CD4-positive, alpha-beta T cell treated with Interleukin-12 subunit alpha and Interleukin-12 subunit beta, for 1 hour (primary cell): Measurements from ENCODE around the gene TAGLN.
"Not testable (repeated sequence)": the region's sequence is repeated elsewhere in the genome, so short reads cannot be mapped to it uniquely, and the experiment has no call there.

Source experiments
- DNase-seq: peaks from one replicate; pipeline ENCODE4 v3.0.0-alpha.2; 2020

TAGLN gene

DNA sequence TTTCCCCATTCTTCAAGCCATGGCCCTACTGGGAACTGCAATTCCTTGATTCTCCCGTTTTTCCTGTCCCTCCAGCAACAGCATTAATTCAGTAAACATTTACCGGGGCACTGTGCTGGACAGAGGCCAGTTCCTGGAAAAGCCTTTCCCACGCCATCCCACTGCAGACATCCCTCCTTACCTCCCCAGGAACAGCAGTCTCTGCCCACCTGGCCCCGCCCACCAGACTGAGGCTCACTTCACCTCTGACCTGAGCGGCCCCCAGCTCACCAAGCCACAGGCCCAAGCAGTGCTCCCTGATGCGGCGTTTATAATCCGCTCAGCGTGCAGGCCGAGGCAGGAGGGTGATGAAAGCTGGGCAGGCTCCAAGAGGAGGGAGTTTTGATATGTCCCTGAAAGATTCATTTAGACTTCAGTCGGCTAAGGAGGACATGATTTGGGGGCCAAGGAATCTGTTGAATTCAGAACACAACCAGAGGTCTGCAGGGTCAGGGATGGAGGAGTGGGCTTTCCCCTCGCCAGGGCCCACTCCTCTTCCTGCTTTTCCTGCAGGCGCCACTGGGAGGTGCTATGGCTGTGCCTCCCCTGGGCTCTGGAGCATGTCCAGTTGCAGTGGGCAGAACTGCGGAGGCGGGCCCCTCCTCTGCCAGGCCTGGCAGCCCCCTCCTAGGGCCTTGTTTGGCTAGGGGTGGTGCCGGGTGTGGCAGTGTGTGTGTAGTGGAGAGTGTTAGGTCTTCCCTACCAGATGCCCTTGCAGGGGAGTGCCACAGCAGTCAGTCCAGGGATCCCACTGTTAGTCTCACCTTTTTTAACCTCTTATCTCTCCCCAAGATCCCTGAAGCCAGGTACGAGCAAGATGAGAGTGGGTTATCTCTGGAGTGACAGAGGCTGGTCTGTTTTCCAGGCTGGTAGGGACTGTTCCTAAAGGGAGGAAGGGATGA lies 1.4 kb upstream of the TAGLN start:
- DNase-seq = no peak

GRCh38 chr11:117198613-117199012 lies 557 bp upstream of the TAGLN start:
- DNase-seq = no peak

- no peak for DNase-seq
These were observed 994 bp downstream of the TAGLN start for GRCh38 chr11:117199916-117200812.

GRCh38 chr11:117200813-117201657 lies 1.9 kb downstream of the TAGLN start:
- no peak for DNase-seq

DNA sequence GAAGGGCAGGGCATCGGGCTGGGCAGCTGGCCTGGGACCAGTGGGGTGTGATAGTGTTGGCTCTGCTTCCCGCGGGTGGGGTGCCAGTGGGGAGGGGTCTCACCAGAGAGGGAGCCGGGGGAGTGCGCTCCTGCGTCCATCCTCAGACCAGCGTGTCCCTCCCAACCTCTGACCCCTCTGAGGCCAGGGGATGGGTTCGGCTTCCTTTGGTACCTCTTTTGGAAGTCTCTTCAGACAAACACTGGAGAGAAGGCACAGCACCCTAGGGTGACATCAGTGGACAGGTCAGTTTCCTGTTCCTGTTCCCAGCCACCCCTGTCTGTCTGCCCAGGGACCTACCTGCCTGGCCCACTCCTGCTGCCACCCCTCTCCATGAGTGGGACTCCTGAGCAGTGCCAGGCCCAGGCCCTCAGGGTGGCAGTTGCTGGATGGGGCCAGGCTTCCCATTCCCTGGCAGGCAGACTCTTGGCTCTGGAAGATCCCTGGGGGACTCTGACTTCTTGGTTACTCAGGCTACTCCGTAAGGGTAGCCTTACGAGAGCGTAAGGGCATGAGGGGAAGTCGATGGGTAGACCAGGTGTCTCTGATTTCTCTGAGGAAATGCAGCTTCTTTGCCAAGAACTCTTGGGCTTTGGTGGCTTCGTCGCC lies 2.6 kb downstream of the TAGLN start:
- no peak for DNase-seq

GRCh38 chr11:117202386-117203068 lies 3.4 kb downstream of the TAGLN start:
- no peak for DNase-seq

DNA sequence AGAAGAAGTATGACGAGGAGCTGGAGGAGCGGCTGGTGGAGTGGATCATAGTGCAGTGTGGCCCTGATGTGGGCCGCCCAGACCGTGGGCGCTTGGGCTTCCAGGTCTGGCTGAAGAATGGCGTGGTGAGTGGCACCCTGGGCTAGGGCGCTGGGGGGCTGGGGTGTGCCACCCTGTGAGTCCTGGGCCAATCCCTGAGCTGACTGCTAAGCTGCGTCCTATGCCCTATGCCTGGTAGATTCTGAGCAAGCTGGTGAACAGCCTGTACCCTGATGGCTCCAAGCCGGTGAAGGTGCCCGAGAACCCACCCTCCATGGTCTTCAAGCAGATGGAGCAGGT lies 3.9 kb downstream of the TAGLN start:
- no peak for DNase-seq

GRCh38 chr11:117204283-117205080 lies 5.3 kb downstream of the TAGLN start:
- no peak for DNase-seq

- DNase-seq = no peak
These were observed 6.1 kb downstream of the TAGLN start for GRCh38 chr11:117205211-117205818.

DNA sequence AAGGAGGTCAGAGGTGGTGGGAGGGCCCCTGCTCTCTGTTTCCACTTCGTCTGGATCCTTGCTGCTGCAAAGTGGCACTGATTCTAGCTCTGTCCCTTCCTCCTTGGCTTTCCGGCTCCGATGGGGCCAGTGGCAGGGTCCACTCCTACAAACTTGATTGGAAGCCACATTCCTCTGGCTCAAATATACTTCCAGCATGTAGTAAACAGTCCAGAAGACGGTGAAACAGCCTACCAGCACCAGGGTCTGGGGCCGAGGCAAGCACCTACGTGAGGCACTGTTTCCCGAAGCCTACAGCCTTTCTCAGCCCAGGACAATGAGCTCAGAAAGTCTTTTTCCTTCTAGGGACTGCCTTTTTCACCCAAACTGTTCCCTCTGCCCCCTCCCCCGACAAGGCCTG lies 6.9 kb downstream of the TAGLN start:
- DNase-seq = not testable (repeated sequence)

- not testable (repeated sequence) for DNase-seq
These were observed 7.7 kb downstream of the TAGLN start for GRCh38 chr11:117206859-117207258.

DNA sequence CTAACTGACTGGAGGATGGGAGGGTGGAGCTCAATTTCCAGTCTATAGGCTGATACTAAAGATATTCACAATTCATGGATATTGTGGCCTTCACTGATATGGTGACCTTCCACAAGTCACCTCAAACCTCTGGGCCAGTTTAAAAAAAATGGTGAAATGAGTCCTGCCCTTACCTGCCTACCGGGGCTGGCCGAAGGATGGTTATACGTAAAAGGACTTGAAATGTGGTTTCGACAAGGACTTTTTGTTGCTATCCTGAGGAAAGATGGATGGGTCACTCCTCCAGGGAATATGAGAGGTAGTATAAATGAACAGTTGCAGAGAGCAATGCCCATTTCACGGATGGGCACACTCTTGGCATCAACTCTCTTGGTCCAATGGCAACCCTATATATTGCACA lies 8.3 kb downstream of the TAGLN start:
- DNase-seq = not testable (repeated sequence)

DNA sequence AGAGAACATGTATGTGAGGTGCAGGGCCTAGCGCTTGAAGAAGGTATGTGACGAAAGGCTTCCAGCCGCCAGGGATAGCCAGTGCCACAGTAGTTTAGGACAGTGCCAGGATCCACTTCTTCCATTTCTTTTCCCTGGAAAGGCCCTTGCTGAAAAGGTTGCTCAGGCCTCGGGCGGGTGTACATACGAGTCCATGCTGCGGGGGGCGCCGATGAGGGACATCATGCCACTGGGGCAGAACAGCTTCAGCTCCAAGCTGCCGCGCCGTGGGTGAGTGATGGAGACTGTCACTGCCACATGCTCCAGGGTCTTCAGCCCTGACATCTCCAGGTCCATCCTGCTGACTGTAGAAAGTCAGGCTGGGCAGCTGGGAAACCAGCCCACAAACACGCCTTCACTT lies 9.5 kb downstream of the TAGLN start:
- not testable (repeated sequence) for DNase-seq

- DNase-seq = not testable (repeated sequence)
These were observed 10.4 kb downstream of the TAGLN start for GRCh38 chr11:117209351-117210125.

GRCh38 chr11:117210620-117211019 lies 11.4 kb downstream of the TAGLN start:
- no peak for DNase-seq

DNA sequence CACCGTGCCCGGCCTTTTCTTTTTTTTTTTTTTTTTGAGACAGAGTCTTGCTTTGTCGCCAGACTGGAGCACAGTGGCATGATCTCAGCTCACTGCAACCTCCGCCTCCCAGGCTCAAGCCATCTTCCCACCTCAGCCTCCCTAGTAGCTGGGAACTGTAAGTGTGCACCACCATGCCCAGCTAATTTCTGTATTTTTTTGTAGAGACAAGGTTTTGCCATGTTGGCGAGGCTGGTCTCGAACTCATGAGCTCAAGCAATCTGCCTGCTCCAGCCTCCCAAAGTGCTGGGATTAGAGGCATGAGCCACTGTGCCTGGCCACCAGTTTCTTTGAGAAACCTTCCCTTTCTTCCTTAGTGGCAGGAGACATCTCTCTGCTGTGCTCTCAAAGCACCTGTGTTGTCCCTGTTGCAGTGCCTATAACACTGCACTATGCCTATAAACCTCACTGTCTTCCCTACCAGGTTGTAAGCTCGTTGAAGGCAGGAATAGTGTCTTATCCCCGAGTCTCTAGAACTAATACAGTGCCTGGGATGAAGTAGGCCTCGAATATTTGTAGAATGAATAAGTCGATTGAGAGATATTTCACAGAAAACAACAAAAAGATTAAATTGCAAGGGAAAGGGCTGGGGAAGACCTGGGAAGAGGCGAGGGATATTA lies 13.7 kb downstream of the TAGLN start:
- DNase-seq = no peak

DNA sequence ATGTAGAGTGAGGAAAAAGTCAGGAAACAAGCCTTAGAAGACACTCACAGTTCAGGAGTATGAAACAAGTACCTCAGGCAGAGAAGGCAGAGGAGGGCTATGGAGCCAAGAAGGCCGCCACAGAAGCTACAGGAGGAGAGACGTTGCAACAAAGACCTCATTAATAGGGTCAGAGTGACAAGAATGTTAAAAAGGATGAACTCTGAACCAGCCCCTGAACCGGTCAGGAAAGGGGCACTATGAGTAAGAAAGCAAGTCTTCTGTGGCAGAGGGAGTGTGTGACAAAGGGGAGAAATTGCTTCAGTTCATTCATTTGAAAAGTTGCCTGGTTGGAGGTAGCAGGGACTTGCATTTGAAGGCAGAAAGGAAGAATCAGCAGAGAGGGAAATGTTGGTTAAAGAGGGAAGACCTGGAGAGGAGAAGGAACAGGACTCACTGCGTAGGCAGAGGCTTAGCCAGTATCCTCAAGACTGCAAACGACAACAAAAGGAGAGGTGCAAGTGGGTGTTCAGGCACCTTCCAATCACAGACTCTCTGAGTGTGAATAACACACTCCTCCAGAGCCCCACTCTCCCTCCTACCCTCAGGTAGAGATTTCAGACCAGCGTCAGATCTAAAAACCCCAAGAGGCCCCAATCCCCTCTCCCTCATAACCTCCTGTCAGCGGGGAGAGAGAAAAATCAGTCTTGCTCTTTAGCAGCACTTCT lies 15.4 kb downstream of the TAGLN start:
- DNase-seq = no peak
